Activated CD8-positive, alpha-beta memory T cell treated with anti-CD3 and anti-CD28 coated beads, Interleukin-2, amount 10 ng/mL, durations not matched to agents 7 days and 5 days (primary cell): ENCODE results near the gene FNDC3A. TPM values are rescaled to one million over a fixed set of nuclear protein-coding genes. Genes with fewer than 3 reads are reported as not detected.
"Not testable (repeated sequence)": the region's sequence is repeated elsewhere in the genome, so short reads cannot be mapped to it uniquely, and the experiment has no call there.

Experiments
- ATAC-seq: fragments of 150-1000 bp; cut with Tn5 transposase; one replicate; pipeline ENCODE4 v1.10.0; 2021; ENCODE audit warnings: moderate library complexity
- CTCF ChIA-PET: fragments of 350-600 bp; sonication (Branson Sonifier 250); formaldehyde crosslinking; loops from one replicate; lab custom pipeline; 2021; ENCODE audit warnings: antibody characterized with exemption; lab: Charles Lee
- DNase-seq: peaks from one replicate; pipeline ENCODE4 v3.0.0-alpha.2; 2020
- H3K27ac Mint-ChIP-seq: one replicate; pipeline ENCODE4 v1.8.0; 2021; ENCODE audit warnings: mild to moderate bottlenecking, mixed read lengths
- H3K27me3 Mint-ChIP-seq: one replicate; pipeline ENCODE4 v1.8.0; 2021; ENCODE audit warnings: mixed read lengths
- H3K36me3 Mint-ChIP-seq: one replicate; pipeline ENCODE4 v1.8.0; 2021; ENCODE audit warnings: mild to moderate bottlenecking, mixed read lengths
- H3K4me1 Mint-ChIP-seq: one replicate; pipeline ENCODE4 v1.8.0; 2021; ENCODE audit warnings: mixed read lengths
- H3K4me3 Mint-ChIP-seq: one replicate; pipeline ENCODE4 v1.8.0; 2021; ENCODE audit warnings: mild to moderate bottlenecking, moderate library complexity, mixed read lengths
- H3K9me3 Mint-ChIP-seq: one replicate; pipeline ENCODE4 v1.8.0; 2022; ENCODE audit warnings: low read depth, mixed read lengths
- total RNA-seq, 2 experiments: library from RNA; stranded (reverse); gene quantifications; one replicate each; pipeline ENCODE4 v1.2.3, GENCODE V29; 2021

FNDC3A gene
- total RNA-seq, 2 experiments from 2014 or later, result 22.3 to 28.7 TPM

- CTCF ChIA-PET, result no interaction called here
- DNase-seq, result no peak
- H3K27me3 Mint-ChIP-seq, result no peaks in the 10 kb centered on the region
- H3K36me3 Mint-ChIP-seq, result peaks cover 31% of the 10 kb centered on the region
- no peak for ATAC-seq
- H3K4me3 Mint-ChIP-seq, result no peak overlapping the region
- no peaks in the 10 kb centered on the region for H3K9me3 Mint-ChIP-seq
- H3K4me1 Mint-ChIP-seq, result peaks cover 8% of the 10 kb centered on the region
- H3K27ac Mint-ChIP-seq, result no peak overlapping the region
Measured at GRCh38 chr13:49060678-49061387, 85.1 kb downstream of the FNDC3A start.

GRCh38 chr13:49061388-49061752, 85.7 kb downstream of the FNDC3A start:
- H3K9me3 Mint-ChIP-seq, CTCF ChIA-PET, H3K4me3 Mint-ChIP-seq, ATAC-seq, H3K4me1 Mint-ChIP-seq, DNase-seq, H3K27me3 Mint-ChIP-seq, H3K27ac Mint-ChIP-seq: not testable (repeated sequence)
- H3K36me3 Mint-ChIP-seq, result peaks cover 29% of the 10 kb centered on the region

GRCh38 chr13:49062297-49062896, 86.7 kb downstream of the FNDC3A start:
- Mint-ChIP-seq H3K4me1 (peaks cover 8% of the 10 kb centered on the region), H3K36me3 (peaks cover 32% of the 10 kb centered on the region), H3K9me3 (no peaks in the 10 kb centered on the region), H3K27me3 (no peaks in the 10 kb centered on the region), H3K4me3 (no peak overlapping the region), H3K27ac (no peak overlapping the region)
- CTCF ChIA-PET, result no interaction called here
- ATAC-seq (no peak), DNase-seq (no peak)

DNA sequence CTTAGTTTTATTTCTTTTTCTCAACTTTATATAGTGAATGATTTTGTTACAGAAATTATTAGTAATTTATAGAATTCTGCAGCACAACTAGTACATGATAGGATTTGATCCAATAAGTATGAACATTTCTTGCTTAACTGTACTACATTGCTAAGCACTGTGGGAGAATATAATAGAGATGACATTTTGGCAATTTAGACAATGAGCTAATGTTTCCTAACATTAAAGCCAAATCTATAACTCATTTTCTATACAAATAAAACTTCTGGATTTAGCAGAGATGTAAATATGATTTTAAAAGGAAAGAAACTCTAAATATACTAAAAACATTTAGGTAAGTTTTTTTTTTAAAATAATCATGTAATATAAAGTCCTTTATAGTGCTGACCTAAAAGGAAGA, 87.3 kb downstream of the FNDC3A start:
- Mint-ChIP-seq H3K27ac (no peak overlapping the region), H3K9me3 (no peaks in the 10 kb centered on the region), H3K36me3 (peaks cover 33% of the 10 kb centered on the region), H3K4me1 (peaks cover 8% of the 10 kb centered on the region), H3K4me3 (no peak overlapping the region), H3K27me3 (no peaks in the 10 kb centered on the region)
- ATAC-seq (no peak), DNase-seq (no peak)
- CTCF ChIA-PET, result no interaction called here

GRCh38 chr13:49063497-49063896, 87.8 kb downstream of the FNDC3A start:
- DNase-seq, result no peak
- CTCF ChIA-PET, result no interaction called here

GRCh38 chr13:49064476-49064875, 88.8 kb downstream of the FNDC3A start:
- Mint-ChIP-seq H3K4me1 (peaks cover 8% of the 10 kb centered on the region), H3K9me3 (no peaks in the 10 kb centered on the region), H3K36me3 (peaks cover 28% of the 10 kb centered on the region), H3K27me3 (no peaks in the 10 kb centered on the region), H3K4me3 (no peak overlapping the region), H3K27ac (no peak overlapping the region)
- no peak for DNase-seq
- CTCF ChIA-PET, result no interaction called here
- no peak for ATAC-seq

More at GRCh38 chr13:49063497-49063896, 87.8 kb downstream of the FNDC3A start:
- no peaks in the 10 kb centered on the region for H3K27me3 Mint-ChIP-seq
- no peak overlapping the region for H3K4me3 Mint-ChIP-seq
- H3K9me3 Mint-ChIP-seq, result no peaks in the 10 kb centered on the region
- no peak overlapping the region for H3K27ac Mint-ChIP-seq
- no peak for ATAC-seq
- H3K36me3 Mint-ChIP-seq, result peaks cover 30% of the 10 kb centered on the region
- peaks cover 8% of the 10 kb centered on the region for H3K4me1 Mint-ChIP-seq

- Mint-ChIP-seq H3K27ac (no peak overlapping the region), H3K9me3 (no peaks in the 10 kb centered on the region), H3K36me3 (peaks cover 37% of the 10 kb centered on the region), H3K4me3 (no peak overlapping the region), H3K27me3 (no peaks in the 10 kb centered on the region), H3K4me1 (peaks cover 10% of the 10 kb centered on the region)
- DNase-seq (no peak), ATAC-seq (no peak)
- CTCF ChIA-PET, result no interaction called here
Measured at GRCh38 chr13:49066856-49067255, 91.1 kb downstream of the FNDC3A start.

DNA sequence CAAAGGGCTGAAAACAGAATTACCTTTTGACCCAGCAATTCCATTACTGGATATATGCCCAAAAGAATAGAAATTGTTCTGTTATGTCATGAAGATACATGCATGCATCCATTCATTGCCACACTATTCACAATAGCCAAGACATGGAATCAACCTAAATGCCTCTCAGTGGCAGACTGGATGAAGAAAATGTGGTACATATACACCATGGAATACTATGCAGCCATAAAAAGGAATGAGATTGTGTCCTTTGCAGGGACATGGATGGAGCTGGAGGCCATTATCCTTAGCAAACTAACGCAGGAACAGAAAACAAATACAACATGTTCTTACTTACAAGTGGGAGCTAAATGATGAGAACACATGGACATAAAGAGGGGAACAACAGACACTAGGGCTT, 92.8 kb downstream of the FNDC3A start:
- H3K27ac Mint-ChIP-seq, DNase-seq, ATAC-seq, H3K27me3 Mint-ChIP-seq, CTCF ChIA-PET, H3K4me3 Mint-ChIP-seq, H3K4me1 Mint-ChIP-seq, H3K9me3 Mint-ChIP-seq: not testable (repeated sequence)
- H3K36me3 Mint-ChIP-seq, result peaks cover 40% of the 10 kb centered on the region

DNA sequence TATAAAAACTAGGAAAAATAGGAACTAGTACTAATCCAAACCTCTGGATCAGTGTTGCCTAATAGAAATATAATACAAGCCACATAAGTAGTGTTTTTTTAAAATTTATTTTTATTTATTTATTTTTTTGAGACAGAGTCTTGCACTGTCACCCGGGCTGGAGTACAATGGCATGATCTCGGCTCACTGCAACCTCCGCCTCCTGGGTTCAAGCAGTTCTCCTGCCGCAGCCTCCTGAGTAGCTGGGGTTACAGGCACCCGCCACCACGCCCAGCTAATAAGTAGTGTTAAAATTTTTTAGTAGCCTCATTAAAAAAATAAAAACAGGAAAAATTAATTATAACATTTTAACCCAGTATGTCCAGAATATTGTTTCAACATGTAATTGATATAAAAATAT, 94.3 kb downstream of the FNDC3A start:
- H3K36me3 Mint-ChIP-seq, result peaks cover 39% of the 10 kb centered on the region
- not testable (repeated sequence) for H3K27me3 Mint-ChIP-seq, H3K4me3 Mint-ChIP-seq, H3K4me1 Mint-ChIP-seq, H3K27ac Mint-ChIP-seq, ATAC-seq, H3K9me3 Mint-ChIP-seq, DNase-seq
- CTCF ChIA-PET, result interaction anchor here (0.7 kb wide), 1 partner anchor 66 kb away, joined by 3 read pairs; no protein-coding TSS in a partner anchor

DNA sequence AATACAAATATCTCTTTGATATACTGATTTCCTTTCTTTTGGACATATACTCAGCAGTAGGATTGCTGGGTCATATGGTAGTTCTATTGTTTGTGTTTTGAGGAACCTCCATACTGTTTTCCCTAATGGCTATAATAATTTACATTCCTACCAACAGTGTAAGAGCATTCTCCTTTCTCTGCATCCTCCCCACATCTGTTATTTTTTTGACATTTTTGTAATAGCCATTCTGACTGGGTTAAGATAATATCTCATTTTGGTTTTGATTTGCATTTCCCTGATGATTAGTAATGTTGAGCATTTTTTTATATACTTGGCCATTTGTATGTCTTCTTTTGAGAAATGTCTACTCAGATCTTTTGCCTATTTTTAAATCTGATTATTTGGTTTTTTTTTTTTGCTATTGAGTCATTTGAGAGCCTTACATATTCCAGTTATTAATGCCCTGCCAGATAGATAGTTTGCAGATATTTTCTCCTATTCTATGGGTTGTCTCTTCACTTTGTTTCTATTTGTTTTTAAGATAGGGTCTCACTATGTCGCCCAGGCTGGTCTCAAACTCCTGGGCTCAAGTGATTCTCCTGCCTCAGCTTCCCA, 95.7 kb downstream of the FNDC3A start:
- peaks cover 5% of the 10 kb centered on the region for H3K4me1 Mint-ChIP-seq
- H3K27me3 Mint-ChIP-seq, result no peaks in the 10 kb centered on the region
- H3K27ac Mint-ChIP-seq, result no peak overlapping the region
- no peaks in the 10 kb centered on the region for H3K9me3 Mint-ChIP-seq
- CTCF ChIA-PET, result no interaction called here
- H3K4me3 Mint-ChIP-seq, result no peak overlapping the region
- DNase-seq, result no peak
- peaks cover 41% of the 10 kb centered on the region for H3K36me3 Mint-ChIP-seq
- no peak for ATAC-seq

DNA sequence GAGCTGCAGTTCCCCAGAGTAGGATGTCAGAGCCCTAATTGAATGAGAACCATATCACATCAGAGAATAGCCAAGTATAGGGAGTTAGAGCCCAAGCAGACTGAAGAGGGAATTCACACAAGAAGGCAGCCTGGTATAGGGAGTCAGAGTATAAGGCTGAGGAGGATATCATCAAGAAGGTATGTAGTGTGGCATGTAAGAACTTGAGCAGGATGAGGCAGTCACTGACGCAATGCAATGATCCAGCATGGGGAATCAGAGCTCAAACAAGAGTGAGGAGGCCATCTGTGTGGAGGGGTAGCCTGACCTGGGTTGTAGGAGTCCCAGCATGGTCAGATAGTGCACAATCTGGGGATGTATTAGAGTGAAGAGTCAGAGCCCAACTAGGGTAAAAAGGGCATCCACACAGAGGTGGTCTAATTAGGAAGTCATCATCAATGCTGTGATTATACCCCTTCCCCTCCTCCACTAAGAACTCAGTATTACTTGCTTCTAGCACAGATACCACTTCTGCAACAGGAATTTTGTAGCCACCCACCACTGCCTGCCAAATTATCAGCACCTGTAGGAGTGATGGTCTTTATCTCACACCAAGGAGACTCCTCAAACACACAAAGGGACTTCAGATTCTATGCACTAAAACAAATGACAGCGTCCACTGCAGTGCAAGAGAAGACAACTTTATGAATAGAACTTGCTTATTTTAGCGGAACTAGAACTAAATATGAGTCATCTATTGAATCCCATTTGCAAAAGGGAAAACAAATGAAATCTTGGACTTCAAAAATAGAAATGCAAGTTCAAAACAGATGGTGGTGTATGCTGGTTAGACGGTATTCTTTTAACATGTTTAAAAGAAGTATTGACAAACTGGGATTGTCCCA, 107.2 kb downstream of the FNDC3A start:
- DNase-seq (no peak), ATAC-seq (no peak)
- Mint-ChIP-seq H3K4me1 (peaks cover 10% of the 10 kb centered on the region), H3K36me3 (peaks cover 21% of the 10 kb centered on the region), H3K27ac (no peak overlapping the region), H3K4me3 (no peak overlapping the region), H3K9me3 (no peaks in the 10 kb centered on the region), H3K27me3 (no peaks in the 10 kb centered on the region)
- CTCF ChIA-PET, result no interaction called here

- Mint-ChIP-seq H3K4me3 (no peak overlapping the region), H3K27ac (no peak overlapping the region), H3K9me3 (no peaks in the 10 kb centered on the region), H3K4me1 (peaks cover 10% of the 10 kb centered on the region), H3K27me3 (no peaks in the 10 kb centered on the region), H3K36me3 (peaks cover 17% of the 10 kb centered on the region)
- CTCF ChIA-PET, result no interaction called here
- ATAC-seq (no peak), DNase-seq (no peak)
Measured at GRCh38 chr13:49084961-49085360, 109.2 kb downstream of the FNDC3A start.

DNA sequence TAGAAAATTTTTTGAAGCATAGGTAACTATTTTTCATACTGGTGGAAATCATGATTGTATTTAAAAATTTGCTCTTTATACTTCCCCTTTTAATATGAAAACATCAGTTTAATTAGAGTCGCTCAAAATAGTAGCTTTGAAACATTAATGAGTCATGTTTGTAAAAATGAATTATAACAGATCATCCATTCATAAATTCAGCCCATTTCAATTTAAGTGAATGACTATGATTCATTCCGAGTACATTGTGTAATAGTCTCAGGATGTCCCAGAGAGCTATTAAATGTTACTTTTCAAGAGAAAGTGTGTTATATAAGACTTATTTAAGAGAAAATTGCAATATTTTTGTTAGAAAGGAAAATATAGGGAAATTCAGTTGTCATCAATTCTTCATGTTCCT, 111.0 kb downstream of the FNDC3A start:
- H3K4me1 Mint-ChIP-seq, result peaks cover 10% of the 10 kb centered on the region
- no peak overlapping the region for H3K27ac Mint-ChIP-seq
- DNase-seq (no peak), ATAC-seq (no peak)
- no peaks in the 10 kb centered on the region for H3K27me3 Mint-ChIP-seq
- H3K4me3 Mint-ChIP-seq, result no peak overlapping the region
- H3K36me3 Mint-ChIP-seq, result peaks cover 12% of the 10 kb centered on the region
- H3K9me3 Mint-ChIP-seq, result no peaks in the 10 kb centered on the region
- CTCF ChIA-PET, result no interaction called here
